Embryonic facial prominence (tissue), 1 donor: ENCODE results near the gene ADCY3.

ENCODE experiments used
- DNase-seq: peaks from one replicate; pipeline ENCODE4 v3.0.0-alpha.2; 2016; ENCODE audit errors: extremely low spot score

Gene ADCY3

DNA sequence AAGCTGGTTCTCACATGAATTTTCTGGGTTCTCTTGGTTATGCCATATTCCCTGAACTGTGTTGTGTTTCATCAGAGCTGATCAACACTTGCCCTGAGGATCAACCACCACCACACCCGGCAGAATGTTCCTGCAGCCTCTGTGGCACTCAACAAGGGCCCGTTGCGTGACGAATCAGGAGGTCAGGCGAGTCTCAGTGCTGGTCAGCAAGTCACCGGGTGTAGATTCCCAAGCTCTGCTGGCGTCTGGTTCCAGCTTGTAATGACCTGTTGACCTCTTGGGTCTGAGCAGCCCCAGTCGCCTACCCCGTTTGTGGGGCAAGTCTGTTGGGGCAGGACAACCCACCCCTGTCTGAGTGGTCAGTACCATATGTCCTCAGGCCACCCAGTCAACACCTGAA, 46.0 kb downstream of the ADCY3 start:
- no peak for DNase-seq

DNA sequence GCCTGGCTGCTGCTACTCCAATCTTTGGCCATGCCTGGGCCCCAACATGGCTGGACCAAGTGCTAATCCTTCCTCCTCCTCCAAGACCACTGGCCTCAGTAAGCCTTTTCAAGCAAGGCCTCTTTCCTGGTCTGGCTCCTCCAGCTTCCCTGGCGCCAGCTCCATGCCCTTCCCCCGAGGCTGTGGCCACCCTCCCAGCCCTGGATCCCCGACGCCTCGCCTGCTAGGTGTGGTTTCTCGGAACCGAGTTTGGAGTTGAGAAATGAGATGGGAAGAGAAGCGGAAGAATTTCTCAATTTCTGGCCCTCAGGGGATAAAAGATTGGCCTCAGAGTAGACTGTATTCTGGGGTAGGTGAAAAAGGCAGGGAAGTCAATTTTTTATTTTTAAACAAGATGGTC, 46.4 kb downstream of the ADCY3 start:
- no peak for DNase-seq

DNA sequence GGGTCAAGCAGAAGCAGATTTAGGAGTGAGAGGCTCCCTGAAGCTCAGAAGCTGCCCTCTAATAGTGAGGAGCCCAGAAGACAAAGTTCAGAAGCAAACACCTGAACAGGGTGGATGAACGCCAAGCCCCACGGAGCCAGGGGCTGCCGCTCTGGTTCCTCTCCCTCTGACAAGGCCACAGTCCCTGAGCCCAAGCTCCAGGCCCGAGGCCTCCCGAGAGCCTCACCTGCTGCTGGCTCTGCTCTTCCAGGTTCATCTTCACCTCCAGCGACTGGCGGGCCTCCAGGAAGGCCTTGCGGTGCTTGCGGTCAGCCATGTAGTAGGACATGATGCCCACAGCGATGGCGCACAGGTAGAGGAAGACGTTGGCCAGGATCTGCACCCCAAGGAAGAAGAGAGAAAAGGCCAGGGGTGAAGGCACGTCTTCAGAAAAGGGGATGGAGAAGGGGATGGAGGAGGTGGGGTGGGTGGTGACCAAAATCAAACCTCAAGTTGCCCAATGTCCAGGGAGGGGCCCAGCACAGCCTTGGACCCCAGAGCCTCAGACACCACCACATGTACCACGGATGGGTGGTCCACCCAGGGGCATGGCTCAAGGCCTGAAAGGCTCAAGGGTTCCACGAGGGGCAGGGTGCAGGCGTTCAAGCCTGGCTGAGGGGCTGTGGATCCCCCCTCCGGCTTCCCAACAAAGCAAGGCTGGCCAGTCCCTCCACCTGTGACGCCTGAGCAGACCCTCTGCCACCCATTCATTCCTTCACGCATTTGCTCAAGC, 47.5 kb downstream of the ADCY3 start:
- DNase-seq = no peak

DNA sequence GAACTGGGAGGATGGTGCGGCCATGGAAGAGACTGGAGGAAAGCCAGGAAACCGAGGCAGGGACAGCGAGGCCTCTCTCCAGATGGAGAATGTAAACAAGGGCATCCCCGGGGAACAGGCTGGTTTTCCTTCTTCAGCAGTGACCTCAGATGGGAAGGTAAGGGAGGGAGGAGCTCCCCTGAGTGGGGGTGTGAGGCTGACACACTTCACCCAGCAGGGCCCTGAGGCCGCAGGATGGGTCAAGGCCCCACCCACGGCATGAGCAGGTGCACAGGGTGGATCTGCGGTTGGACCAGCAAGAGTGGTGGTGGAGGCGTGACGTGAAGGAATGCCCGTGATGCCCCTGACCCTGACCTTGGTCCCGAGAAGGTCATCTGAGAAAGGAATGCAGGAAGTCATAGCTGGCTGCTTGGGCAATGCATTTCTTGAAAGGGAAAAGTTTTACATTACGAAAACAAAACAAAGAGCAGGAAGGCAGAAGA, 48.1 kb downstream of the ADCY3 start:
- no peak for DNase-seq

DNA sequence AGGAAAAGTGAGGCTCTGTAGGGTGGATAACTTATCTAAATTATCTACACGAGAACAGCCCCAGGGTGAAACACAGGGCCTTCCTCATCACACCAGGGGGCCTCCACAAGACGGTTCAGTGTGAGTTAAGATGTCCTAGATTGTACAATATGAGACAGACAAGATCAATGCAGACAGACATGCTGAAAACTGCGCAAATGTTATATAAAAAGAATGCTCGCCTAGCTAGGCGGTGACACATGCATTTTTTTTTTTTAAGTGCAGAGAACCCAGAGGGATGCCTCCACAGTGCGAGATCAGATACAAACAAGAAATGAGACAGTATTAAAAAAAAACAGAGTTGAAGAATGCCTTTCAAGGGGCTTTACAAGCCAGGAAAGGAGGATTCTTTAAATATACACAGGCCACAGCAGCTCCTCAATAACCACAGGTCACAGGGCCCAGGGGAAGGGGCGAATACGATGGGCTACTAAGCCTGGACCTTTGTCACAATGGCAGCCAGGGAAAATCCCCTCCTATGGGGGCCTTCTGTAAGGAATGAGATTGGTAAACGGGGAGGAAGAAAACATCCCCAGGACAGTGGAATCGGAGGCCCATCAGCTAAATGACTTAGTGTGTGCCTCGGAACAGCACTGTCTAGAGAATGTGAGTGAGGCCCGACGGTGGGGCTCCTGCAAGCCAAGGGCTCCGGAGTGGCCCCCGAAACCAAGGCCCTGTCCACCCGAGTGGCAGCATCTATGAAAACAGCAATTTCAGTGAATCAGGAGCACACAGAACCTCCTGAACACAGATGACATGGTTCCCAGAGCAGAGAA, 48.9 kb downstream of the ADCY3 start:
- no peak for DNase-seq

DNA sequence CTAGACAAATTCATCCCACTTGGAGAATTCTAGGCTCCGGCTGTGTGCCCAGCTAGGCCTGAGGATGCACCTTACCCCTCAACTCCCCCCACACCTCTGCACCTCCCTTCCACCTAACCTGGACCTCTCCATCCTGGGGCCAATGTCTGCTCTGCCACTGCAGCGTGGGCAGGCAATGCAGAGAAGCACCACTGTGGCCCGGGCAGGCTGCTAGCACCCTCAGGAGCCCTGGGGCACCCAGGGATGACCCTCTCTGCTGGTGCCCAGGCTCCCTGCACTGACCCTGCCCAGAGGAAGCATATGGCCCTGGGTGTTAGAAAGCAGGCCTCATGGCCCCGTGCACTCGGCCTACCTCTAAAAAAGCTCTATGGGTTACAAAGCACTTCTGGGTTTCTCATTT, 49.6 kb downstream of the ADCY3 start:
- DNase-seq = no peak

DNA sequence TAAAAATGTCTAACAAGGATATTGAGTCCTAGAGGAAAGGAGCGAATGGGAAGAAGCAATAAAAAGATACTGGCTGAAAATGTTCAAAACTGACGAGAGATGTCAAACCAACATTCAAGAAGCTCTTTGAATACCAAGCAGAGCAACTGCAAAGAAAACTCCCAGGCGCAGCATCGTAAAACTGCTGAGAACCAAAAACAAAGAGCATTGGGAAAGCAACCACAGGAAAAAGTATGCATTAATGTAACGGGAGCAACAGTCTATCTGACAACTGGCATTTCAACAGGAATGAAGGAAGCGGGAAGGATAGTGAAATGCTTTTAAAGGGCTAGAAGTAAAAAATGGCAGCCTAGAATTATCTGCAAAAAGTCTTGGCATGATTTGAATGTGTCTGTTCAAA, 53.1 kb downstream of the ADCY3 start:
- DNase-seq = no peak

DNA sequence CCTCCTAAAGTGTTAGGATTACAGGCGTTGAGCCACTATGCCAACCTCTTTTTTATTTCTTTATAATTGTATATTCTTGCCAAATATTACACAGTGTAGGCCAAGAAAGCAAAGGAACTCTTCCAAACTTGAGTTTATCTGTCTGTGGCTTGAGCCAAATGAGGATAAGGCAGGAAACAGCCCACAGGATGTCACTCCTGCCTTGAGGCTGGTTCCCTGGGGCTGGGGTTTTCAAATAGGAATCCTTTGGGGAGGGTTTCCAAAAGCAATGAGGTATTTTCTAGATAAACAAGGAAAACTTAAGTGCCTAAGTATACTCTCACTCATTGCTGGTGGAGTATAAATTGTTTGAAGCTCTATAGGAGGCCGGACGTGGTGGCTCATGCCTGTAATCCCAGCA, 56.4 kb downstream of the ADCY3 start:
- no peak for DNase-seq

DNA sequence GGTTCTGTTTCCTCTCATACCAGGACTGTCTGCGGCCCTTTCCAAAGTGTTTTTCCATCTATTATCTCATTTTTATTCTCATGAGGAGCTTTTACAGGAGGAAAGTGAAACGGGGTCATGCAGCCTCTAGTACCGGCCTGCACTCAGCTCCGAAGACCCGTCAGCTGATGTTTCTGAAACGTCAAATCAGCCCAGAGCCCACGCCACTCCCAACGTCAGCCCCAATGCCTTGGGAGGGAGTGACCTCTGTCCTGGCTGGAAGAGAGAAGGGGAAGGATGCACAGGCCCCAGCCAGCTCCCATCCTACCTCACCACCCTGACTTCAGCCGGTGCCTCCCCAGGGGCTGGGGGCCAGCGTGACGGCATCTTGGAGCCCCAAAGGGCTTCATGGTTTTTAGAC, 58.5 kb downstream of the ADCY3 start:
- DNase-seq = no peak

DNA sequence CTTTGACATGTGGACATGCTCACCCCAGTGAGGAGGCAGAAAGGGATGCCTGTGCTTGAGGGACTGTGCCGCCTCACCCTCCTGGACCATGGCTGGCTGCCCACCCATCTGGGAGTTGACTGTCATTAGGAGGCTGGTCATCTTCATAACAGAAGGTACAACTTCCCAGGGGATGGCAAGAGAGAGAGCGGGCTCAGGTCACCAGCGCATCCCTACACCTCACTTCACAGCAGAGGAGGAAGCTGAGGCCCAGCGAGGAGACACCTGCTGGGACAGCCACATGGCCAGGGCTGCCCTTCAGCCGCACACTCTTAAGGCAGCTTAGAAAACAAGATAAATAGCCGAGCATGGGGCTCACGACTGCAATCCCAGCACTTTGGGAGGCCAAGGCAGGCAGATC, 59.4 kb downstream of the ADCY3 start:
- DNase-seq = no peak

DNA sequence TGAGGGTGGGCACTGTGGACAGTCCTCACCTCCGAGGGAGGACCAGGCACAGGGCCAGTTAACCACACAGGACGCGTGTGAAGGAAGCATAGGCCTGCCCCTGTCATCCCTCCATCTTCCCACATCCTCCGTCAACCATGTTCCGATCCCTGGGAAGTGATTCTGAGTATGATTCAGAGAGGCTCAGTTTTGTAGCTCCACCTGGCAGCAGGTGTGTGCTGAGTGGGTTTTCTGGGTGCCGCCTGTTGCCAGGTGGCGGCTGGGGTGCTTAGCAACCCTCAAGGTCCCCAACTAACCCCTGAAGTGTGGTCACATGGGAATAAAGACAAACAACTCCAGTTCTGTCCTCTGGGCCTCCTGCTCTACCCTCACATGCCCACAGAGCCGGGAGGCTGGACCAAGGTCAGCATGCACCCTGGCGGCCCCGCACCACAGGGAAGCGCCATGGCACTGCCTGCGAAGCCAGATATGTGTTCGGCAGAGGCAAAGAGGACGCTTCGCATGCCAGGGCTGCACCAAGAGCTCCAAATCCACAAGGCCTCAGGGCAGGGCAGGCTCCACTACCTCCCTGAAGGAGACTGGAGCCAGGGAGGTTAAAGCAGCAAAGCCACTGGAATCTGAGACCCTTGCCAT, 60.0 kb downstream of the ADCY3 start:
- DNase-seq = no peak

DNA sequence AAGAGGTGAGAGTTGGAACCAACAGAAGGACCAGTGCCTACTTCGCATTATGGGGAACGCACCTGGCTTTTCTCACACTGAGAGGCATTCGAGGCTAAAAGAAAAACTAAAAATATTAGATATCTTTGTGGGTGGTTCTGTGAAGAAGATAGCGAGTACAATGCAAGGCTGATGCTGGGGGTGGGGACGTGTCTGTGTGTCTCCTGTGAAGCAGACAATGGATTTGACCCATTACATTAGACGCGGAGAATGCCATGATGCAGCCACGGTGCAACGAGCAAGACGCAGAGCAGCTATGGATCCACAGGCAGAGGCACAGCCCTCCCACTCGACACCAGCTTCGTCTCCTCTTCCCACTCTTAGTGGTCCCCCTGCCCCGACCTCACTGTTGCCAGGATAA, 61.0 kb downstream of the ADCY3 start:
- no peak for DNase-seq

DNA sequence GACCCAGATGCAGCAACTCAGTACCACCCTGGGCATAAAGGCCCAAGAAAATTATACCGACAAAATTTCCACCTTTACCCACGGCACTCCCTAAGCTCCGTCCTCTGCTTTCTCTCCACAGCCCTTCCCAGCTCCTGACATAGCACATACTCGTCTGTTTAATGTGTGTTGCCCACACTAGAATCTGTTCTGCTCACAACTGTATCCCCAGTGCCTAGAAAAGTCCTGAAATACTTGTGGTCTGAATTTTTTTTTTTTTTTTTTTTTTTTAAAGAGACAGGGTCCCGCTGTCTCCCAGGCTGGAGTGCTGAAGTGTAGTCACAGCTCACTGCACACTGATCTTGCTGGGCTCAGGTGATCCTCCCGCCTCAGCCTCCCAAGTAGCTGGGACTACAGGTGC, 62.3 kb downstream of the ADCY3 start:
- no peak for DNase-seq

DNA sequence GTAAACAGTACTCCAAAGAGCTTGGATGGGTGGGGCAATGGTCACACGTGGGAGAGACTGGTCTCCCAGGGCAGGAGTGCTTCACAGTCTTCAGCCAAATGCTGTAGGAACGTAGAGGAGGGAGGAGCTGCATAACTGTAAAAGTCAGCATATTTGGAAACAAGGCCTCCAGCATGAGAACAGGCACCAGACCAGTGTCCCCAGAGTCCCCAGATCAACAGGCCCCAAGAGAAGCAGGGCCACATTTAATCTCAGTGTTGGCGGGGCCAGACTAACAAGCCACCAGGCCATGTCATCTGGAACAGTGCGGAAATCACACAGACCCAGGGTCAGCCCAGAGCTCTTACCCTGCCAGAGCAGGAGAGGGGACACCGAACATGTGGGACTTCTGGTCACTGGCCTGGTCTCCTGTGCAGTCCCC, 63.2 kb downstream of the ADCY3 start:
- no peak for DNase-seq

DNA sequence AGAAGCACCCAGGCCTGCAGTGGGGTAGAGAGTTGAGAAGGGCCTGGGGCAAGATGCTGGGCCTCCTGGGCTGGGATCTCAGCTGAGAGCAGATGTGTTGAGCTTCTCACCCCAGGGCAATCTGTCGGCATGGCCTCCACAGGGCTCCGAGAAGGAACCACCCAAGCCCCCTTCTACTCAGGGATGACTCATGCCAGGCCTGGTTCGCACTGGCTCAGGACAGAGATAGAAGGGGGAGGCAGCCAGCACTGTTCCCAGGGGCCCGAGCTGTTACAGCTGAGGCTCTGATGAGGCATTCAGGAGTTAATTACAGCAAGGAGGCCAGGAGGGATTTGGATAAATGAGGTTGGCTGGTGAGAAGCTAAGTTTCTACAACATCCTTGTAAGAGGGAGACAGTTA, 64.3 kb downstream of the ADCY3 start:
- no peak for DNase-seq

DNA sequence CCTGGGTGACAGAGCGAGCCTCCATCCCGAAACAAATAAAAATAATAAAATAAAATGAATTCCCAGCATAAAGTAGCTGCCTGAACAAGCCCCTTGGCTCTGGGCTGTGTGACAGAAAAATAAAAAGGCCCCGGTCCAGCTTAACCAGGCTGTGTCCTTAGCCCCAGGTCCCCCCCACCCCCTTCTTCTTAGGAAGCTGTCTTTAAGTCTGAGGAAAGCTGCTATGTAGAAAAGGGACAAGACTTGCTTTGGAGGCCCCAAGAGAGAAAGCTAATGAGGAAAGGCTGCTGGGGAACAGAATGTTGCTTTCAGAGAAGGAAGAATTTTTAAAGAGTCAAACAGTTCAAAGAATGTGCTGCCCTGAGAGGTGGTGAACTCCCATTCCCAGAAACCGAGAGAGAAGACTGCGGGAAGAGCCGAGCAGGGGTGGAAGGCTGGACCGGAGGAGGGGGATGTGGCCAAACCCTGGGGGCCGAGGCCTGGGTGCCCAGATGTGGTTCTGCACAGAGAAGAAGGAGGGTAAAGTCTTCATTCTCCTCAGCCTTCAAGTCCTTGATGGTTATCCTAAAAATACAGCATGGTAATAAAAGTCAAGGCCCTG, 64.9 kb downstream of the ADCY3 start:
- DNase-seq = no peak

DNA sequence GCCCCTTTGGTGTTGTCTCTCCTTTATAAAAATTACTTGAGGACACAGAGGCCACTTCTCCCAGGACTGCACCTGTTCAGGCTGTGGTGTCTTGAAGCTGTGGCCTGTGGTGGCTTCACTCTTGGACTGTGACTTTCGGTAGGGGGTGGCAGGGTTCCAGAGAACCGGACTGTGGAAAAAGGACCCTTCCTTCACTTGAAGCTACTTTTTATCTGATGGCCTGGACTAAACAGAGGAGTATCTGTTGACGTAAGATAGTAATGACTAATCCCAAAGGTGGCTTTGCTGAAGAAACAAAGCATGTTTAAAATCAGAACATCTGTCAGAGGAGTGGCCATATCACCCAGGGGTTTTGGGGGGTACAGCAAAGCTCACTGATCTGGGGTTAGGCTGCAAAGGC, 66.0 kb downstream of the ADCY3 start:
- DNase-seq = no peak

DNA sequence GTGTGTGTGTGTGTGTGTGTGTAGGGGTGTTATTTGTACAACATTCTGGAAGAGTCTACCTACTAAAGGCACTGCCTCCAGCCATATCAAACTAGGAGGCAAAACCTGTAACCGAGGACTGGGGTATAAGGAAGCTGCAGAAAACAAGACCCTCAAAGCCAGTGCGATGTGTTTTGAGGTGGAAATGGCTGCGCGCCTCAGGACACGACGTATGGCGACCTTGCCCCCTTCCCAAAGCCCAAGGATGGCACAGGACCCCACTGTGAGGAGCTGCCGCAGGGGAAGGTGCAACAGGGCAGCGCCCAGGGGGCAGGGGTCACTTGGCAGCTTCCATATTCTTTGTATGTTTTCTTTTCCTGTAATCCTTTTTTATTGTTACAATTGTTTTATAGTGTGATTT, 67.0 kb downstream of the ADCY3 start:
- no peak for DNase-seq

DNA sequence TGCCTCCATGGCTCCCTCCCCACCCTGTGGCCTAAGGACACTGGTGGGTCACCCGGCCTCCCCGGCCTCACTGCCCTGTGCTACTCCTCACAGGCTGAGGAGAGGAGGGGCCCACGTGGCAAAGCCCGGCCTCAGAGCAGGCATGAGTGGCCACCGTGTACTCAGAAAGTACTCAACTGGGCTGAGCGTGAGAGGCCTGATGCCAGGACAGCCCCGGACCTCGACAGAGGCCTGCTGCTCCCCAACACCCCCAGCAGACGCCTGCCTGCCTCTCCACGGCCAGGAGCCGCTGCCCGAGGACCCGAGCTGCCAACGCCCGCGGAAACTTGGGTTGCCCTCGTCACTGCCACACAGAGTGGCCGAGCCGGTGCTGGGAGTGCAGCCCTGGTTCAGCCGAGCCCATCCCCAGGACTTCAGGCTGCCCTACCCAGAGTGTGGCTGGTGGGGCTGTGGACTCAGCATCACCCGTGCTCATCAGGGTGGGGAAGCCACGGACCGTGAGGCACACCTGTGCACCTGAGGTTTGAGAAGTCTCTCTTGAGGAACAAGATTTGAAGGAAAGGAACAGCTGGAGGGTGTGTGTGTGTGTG, 67.5 kb downstream of the ADCY3 start:
- no peak for DNase-seq

DNA sequence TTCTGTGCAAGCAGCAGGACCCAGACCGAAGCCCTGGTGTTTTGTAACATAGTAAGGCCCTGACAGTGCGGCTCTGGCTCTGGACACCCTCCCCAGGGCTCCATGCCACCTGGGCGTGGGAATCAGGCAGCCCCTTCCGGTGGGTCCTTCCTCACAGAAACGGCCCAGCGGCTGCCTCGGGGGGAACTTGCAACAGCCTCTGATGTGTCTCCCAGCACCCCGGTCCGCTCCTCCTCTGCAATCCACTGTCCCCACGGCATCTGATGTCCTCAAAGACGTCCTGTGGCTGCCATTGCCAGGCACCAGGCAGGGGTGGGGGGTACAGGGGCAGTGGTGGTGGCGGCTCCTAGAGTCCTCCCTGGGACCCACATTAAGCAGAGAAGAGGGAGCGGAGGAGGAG, 68.0 kb downstream of the ADCY3 start:
- no peak for DNase-seq

DNA sequence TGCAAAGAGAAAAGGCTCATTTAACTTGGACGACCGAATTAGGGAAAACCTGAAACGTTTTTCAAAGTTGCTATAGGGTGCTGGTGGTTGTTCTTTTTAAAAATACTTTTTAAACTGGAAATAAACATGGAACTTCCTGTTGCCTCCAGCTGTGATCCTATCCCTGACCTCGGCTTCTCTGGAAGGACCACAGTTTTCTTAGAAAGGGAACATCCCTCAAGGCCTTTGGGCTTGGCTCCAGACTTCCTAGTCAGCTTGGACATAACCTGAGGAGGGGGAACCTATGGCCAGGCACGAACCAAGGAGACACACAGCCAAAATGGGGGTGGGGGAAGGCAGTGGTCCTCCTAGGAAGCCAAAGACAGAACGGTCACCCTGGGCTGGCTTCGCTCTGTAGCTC, 69.1 kb downstream of the ADCY3 start:
- no peak for DNase-seq

DNA sequence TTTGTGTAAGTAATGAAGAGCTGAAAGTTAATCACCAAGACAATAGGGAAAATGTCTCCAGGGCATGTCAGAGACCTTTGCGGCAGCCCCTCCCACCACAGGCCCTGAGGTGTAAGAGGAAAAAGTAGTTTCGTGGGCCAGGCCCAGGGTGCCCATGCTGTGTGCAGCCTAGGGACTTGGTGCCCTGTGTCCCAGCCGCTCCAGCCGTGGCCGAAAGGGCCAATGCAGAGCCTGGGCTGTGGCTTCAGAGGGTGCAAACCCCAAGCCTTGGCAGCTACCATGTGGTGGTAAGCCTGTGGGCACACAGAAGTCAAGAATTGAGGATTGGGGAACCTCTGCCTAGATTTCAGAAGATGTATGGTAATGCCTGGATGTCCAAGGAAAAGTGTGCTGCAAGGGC, 74.3 kb downstream of the ADCY3 start:
- no peak for DNase-seq
